Ammon's horn (tissue), 1 donor: ENCODE results near the gene TNNT2.

ENCODE experiments used
- DNase-seq: peaks from one replicate; pipeline ENCODE4 v3.0.0-alpha.2; 2016; ENCODE audit warnings: low spot score

The TNNT2 gene

DNA sequence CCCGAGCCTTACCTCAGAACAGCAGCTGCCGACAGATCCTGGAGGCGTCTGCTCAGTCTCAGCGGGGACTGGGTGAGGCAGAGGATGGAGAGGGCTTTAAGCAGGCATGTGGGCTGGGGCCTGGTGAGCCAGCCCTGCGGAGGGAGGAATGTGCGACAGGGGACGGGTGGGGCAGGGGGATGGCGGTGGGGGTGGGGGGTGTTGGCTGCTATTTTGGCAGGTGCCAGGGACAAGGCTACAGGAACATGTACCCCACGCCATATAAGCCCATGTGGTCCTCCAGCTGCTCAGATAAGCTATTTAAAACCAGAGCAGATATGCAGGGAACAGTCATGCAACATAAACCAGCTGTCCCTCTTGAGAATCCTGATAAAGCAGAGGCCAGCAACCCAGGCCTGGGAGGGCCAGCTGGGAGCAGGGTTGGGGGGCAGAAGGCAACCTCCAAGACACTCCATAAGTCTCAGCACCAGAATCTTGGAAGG, at the start of gene TNNT2:
Gene TNNT2, minus strand, starts transcription at position 70 of the 482 bp plus-strand sequence. CDS start 4,426 bp downstream, outside the sequence.
- peak; percentile 51 for DNase-seq

DNA sequence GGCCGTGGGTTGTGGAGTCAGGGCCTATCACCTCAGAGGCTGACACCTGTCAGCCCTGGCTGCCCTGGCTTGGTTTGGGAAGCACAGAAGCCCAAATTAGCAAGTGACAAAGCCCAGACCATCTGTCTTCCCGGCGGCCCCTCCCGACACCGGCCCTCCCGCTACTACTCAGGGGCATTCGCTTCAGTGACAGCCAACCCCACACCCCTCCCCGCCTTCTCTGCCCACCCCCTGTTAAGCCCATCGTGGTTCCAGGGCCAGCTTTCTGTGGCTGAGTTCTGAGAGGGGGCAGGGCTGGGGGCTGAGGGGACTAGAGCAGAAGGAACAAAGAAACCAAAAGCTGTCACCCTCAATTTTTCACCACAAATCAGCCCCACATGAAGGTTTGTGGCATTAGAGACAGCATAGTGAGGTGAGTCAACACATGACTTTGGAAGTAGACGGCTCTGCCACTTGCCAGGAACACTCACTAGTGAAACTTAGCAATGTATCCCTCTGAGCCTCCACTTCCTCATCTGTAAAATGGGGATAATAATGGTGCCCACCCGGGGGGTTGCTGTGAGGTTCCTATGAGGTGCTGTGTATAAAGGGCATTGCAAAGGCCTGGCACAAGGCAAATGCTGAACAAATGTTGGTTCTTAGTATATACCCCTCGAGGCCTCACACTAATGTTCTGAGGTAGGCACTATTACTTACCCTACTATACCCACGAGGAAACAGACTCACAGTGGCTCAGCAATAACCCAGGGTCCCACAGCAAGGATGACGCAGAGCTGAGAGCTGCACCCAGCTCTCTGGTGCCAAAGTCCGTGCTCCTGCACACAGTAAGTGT, 49.2 kb upstream of the TNNT2 start:
- DNase-seq: no peak

DNA sequence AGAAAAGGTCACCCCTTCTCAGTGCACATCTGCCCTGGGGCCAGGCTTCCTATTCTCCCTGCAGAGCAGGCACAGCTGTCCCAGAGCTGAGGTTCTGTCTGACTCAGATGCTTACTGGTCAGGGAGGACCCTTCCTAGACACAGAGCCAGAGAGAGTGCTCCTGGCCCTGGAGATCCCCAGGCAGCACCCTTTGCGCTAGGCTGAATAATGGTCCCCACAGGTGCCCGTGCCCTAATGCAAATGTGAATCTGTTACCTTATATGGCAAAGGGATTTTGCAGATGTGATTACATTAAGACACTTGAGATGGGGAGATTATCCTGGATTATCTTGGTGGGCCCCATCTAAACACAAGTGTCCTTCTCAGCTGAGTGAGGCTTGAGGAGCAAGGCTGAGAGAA, 46.7 kb upstream of the TNNT2 start:
- no peak for DNase-seq

DNA sequence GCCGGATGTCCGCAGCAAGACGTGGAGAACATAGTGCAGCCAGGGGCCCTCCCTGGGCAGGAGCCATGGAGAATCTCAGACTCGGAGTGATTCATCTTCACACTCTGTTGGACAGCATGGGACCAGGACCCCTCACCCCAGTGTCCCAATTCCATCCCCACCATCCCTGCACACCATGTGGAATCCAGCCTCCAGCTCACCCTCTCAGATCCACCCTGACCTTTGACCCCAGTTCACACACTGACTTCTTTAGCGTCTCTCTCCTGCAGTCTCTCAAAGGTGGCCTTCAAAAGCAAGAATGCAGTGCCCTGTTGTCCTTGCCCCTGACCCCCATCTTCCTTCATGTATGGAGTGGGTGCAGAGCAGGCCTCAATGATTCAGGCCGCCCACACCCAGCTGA, 46.2 kb upstream of the TNNT2 start:
- DNase-seq: no peak

DNA sequence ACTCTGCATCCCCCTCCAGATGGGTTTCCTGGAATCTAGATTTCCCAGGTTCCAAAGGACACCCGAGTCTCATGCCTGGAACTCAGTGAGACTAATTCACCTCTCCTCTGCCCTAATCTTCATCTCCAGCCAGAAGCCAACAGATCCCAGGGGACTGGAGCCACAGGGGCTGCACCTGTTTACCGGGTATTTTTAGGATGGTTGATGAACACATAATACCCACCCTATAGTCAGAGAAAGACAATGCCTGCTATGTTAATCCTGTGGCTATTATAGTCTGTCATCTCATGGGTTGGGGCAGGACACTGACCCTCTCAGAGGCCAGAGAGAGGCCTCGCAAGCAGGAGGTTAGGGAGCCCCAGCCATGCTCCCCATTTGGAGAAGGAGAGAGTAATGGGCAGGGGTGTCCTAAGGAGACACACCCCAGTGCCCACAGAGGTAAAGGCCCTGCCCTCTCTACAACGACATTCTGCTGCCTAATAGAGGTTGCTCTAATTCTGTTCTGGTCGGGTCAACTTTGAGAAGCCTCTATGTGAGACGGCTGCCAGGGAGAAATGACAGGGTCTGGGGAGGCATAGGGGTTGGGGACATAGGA, 45.1 kb upstream of the TNNT2 start:
- DNase-seq: no peak

DNA sequence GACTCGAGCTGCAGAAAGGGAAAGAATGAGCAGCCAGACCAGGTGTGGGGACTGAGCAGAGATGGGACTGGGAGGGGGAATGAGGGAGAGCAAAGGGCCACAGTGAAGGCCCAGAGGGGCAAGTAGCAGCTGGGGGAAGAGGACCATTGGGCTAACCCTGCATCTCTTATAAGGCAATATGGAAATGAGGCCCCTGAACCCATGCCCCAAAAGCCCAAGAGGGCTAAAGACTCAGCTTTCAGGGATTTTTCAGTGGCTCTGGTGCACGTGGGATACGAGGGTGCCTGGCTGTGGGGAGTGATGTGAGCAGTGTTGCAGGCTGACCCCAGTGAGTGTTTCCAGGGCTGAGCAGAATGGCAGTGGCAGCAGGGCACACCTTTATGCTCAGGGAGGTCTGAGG, 44.5 kb upstream of the TNNT2 start:
- no peak for DNase-seq

DNA sequence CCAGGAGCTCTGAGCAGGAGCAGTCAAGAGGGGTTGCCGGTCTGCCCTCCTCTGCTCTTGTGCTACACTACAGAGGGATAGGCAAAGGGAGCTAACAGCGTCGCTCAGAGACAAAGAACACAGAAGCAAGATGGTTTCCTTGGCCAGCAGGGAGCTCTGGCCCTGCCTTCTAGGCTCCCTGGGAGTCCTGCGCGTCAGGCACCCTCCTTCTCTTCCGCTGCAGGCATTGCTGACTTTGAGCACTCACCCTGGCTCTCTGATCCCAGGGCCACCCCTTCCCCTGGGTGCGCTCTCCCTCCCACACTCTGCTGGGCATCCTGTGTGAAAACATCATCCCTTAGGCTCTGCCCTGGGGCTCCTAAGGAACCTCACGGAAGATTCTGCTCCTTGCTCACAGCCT, 43.6 kb upstream of the TNNT2 start:
- DNase-seq: no peak

DNA sequence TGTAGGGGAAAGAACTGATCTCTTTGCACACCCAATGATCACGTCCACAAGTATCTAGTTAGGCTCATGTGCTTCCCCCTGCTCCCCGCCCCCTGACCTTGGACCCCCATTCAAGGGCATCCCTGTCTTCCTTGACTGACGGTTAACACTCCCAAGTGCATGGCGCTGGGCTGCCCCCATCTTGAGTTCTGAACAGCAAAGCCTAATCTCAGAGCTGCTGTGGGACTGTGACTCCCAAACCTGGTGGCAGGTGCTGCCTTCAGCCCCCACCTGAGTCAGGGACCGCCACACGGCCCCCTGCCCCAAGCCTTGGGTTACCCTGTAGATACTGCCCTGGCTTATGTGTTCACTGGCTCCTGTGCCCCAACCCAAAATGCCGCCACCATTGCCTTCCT, 43.1 kb upstream of the TNNT2 start:
- no peak for DNase-seq

DNA sequence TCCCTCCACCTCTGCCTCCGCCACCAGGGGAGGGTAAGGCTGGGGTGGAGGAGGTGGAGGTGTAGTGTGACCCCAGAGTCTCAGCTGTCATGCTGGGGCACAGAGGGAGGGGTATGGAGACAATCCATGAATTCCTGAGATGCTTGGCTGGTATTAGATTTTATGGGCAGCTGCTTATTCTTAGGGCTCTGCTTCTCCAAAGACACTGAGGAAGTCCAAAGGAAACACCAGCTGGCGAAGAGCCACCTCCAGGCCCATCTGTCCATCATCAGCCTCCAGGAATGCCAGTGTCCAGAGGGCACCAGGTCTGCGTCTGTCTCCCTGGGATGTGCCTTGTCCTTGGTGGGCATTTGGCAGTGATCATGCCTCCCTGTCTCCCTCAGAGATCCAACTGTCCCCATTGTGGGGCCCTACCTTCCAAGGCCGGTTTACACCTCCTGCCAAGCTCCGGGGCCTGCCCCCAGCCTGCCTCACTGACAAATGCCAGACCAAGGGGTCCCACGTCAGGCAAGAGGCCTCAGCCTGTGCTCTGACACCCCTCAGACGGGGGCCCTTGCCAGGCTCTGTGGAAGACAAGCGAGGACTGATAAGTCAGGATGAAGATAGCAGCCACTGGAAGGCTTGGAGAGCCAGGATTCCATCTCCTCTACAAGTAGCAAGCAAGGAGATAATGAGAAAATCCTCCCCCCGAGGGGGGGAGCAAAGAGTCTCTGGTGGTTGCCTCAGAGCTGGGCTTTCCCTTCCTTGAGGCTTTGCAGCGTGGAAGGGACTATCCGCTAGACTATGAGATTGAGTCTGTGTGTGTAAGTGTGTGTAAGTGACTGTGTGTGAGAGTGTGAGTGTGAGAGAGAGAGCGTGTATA, 42.5 kb upstream of the TNNT2 start:
- no peak for DNase-seq

DNA sequence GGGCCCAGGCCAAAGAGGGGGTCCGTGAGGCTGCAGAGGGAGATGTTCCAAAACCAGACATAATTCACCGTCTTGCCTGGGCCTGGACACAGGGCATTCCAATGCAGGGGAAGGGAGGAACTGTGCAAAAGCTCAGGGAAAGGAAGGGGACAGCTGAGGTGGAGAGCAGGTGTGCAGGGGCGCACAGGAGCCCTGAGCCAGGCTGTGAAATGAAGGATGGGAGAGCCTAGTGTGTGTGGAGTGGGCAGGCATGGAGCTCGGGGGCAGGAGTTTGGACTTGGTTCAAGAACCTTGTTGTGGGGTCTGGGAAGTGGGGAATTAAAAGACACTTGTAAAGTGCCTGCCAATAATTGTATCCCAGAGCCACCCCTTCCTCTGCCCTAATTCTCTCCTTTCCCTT, 41.8 kb upstream of the TNNT2 start:
- no peak for DNase-seq

DNA sequence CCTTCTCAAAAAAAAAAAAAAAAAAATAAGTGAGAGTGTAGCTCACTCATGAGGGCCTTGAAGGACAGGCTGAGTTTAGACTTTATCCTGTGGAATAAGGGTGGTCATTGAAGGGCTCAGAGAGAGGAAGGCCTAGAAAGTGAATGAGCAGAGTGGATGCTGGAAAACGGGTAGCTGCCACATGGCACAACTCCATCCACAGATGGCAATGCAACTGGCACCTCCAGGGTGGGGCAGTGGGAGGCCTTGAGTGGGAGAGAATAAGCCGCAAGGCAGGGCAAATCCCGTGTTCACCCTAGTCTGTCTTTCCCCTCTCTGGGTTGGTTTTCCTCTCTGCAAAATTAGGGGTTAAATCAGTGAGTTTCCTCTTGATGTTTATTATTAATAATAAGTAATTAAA, 41.0 kb upstream of the TNNT2 start:
- DNase-seq: no peak

DNA sequence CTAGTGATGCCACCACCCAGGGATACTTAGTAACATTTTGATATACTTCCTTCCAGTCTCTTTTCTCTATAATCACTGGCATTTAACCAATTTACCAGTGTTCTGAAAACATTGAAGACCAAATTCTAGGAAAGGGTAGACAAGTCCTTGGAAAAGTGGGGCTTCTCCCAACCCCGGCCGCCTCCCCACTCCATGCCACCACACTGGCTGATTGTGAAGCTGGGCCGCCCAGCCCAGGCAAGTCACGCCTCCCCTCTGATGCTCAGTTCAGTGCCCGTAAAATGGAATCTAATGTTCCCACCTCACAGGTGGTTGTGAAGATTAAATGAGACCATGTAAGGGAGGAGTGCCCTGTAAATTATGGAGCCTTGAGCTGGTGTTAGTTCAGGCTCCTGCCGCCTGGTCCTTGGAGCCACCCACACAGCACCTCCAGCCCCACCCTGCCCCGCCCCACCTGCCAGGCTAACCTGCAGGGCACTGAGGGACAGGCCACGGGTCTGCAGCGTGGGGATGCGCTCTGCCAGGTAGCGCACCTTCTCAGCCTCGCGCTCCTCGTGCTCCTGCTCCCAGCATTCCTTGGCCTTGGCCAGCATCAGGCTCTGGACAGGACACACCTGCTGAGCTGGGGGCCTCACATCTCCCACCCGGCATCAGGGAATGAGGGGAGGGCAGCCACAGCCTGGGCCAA, 36.7 kb upstream of the TNNT2 start:
- no peak for DNase-seq

DNA sequence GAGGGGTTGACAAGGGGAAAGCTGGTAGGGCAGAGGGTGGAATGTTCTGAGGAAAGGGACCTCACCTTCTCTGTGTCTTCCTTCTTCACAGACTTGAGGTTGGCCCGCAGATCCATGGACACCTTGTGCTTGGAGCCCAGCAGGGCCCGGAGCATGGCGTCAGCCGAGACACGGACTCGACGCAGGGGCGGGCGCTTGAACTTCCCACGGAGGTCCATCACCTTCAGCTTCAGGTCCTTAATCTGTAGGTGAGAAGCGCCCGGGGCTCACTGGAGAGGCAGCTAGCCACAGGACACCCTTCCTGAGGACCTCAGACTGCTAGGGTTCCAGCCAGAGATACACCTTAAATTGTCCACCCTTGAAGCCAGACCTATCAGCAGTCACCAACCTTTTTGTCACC, 33.8 kb upstream of the TNNT2 start:
- no peak for DNase-seq

DNA sequence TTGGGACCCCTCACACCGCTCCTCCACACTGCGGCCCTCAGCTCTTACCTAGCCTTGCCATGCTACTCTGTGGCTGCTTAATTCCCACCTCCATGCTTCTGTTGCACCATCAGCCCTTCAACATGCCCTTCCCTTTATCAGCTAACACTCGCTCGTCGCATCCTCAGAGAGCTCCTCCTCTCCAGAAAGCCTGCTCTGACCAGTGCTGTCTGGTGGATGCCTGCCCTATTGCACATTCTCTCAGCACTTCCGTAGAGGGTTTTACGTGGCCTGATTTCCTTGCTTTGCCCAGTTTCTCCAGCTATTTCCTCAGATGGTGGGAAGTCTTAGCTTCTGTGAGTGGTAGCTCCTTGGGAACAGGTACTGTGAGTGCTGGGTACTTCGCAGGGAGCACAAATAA, 32.0 kb upstream of the TNNT2 start:
- DNase-seq: no peak

DNA sequence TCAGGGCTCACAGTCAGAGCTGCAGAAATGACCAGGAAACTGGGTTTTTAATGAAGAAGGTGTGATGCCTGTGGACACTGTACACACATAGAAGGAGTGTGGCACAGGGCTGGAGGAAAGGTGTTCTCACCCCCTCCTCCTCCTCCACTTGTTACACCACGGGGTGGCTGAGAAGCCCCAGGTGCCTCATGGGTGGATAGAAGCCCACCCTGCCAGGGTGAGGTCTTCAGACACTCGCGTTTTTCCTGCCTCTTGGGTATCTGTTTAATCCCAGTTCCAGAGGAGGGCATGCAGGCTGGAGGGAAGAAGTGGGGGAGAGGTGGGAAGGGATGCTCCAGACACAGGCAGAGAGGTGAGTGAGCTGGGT, 31.3 kb upstream of the TNNT2 start:
- DNase-seq: no peak

DNA sequence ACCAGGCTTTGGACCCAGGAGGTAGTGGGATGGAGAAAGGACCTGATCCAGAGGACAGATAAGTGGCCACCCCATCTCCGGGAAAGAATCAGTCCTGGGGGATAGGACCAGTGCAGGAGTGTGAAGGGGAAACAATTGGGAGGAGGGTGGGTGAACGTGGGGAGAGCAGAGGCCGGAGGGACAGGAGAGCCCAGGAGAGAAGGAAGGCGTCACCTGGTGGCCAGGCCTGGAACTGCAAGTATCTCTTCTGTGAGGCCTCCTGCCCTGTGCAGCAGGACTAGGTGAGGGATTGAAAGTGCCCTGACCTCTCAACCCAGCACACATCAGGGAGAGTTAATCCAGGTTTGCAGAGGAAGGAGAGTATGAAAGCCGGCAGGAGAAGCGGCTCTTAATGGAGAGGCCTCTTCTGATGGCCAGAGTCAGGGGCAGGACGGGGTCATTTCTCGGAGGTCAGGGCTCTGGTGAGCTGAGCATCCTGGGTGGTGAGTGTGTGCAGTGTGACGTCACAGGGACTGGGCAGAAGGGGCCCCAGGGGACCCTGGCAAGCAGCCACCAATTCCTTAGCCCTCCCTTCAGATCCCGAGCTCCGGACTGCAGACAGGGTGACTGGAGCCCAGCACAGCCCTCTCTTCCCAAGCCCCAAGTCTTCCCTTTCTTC, 30.8 kb upstream of the TNNT2 start:
- peak; percentile 76 for DNase-seq

DNA sequence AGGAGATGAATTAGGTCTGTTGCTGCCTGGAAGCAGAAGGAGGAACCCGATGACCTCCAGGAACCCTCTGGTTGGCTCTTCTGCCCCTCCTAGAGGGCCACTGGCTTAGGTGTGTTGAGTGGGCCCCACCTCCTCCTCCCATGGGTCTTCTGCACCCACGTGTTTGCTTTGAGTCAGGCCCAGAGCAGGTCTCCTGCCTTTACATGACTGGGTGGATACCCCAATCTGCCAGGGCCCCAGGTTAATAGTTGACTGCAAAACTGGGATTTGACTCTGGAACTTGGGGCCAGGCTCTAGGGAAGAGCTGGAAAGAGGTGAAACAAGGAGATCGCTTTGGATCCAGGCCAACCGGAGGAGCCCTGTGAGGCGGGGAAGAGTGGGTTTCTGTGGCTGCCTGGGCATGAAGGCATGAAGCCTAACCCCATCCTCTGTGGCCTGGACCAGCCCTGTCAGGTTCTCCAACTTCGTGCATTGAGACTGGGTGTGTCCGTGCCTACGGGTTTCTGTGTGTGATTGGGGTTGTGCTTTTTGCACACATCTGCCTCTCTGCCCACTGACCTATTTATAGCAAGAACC, 29.4 kb upstream of the TNNT2 start:
- DNase-seq: no peak

DNA sequence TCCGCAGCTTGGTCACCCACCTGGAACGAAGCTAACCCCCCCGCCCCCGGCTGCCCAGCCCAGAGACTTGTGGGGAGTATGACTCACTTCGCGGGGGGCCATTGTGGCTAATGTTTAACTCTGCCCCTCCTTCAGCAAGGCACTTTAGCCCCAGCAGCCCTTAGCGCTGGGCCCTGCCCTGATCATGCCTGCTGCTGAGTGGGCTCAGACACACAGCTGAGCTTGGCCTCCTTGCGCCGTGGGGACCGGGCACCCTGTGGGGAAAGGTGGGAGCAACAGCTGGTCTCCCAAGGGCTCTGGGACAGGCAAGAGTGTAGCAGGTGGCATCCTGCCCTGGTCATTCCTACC, 28.0 kb upstream of the TNNT2 start:
- no peak for DNase-seq

DNA sequence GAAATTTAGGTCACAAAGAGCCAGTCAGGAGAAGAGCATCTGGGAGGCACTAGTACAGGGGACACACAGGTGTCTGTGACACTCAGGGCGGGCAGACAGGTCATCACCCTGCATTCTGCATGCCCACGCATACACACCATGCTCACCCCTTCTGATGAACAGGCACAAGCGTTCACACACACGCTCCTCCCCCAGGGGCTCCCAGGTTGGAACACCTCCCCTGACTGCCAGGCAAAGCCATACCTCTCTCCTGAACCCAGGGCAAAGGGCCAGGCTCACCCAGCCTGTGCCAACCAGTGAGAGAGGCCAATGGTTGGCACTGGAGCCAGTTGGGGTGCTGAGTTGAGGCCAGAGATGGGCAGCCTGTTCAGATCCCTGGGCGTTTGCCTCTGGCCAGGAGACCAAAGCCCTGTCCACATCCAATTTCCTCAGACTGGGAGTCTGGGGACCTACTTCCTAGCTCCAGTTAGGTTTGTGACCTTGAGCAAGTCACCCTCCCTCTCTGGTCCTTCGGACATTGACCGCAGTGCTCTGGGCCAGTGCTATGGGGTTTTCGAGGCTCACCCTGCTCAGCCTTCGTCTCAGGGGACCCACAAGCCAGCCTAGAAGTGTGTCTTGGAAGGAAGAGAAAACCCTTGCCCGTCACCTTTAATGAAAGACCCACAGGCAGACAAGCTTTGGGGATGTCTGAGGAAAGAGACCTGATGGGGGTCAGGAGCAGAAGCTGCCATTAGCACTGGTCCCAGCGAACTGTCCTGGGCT, 27.4 kb upstream of the TNNT2 start:
- DNase-seq: no peak

DNA sequence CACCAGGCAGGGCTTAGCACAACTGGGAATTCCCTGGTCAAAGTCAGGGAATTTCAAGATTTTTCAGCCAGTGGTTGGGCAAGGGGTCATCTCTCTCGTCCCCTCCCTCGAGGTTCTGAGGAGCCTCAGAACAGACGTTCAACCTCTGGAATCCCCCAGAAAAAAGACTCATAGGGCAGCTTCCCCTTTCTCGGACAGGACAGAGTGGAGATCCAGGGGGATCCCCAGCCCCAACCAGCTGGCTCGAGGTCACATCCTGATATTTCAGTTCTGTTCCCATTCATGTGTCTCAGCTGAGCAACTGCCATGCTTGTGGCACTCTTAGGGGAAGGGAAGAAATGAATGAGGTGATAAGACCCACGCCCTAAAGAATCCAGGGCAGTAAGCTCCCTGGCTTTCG, 26.6 kb upstream of the TNNT2 start:
- DNase-seq: no peak

DNA sequence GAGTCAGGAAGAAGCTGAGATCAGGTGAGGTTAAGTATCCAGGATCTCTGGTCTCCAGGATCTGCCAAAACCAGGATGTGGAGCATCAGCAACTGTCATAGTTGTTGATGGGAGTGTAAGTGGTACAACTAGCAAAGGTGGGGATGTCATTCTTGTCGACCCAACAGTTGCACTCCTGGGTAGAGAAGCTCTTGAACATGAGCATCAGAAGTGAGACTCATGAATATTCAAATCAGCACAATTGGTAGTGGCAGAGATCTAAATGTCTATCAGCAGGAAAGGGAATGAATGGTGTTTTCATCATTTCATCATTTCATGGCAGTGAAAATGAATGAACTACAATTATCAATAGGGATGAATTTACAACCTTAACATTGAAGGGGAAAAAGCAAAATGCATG, 25.9 kb upstream of the TNNT2 start:
- no peak for DNase-seq
